Measurements from ENCODE around the gene GPATCH4.
A peak's percentile ranks its signal among the peaks of the same experiment; 100 is the strongest.
"Not testable (repeated sequence)": the region's sequence is repeated elsewhere in the genome, so short reads cannot be mapped to it uniquely, and the experiment has no call there.

GPATCH4 gene

DNA sequence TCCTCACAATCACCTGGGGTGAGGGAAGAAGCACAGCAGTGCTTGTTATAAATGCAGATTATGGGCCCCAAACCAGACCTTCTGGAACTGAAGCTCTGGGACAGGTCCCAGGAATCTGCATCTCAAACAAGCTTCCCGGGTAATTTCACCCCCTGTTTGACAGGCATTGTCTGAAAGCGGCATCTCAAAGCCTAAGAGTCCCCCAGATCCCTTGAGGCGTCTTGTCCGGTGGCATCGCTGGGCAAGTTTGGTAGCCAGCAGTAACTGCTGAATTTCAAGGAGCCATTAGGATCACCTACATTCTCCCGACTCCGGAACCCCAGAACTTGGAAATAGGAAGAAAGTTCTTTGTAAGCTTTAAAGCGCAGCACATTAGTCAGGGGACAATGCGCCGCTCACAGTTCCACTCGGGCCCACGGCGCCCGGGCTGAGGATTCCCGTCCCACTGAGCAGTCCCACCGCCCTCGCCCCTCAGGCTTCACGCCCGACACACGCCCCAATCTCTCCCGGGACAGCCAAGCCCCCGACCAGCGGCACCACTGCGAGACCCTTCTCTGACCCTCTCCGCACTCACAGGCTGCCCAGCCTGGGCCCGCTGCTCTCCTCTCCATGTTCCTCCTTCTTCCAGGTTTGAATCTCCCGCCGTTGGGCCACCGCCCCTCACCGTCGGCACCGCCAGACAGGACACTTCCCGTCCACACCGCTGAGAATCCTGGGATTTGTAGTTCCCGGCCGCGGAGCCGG is 29.2 kb downstream of the GPATCH4 start, which contains the start of gene IQGAP3:
IQGAP3 (minus strand) TSS at position 647 of the 744 bp plus-strand sequence; CDS start at position 611, 36 bp downstream.
- DNase-seq: peak; percentile 83

DNA sequence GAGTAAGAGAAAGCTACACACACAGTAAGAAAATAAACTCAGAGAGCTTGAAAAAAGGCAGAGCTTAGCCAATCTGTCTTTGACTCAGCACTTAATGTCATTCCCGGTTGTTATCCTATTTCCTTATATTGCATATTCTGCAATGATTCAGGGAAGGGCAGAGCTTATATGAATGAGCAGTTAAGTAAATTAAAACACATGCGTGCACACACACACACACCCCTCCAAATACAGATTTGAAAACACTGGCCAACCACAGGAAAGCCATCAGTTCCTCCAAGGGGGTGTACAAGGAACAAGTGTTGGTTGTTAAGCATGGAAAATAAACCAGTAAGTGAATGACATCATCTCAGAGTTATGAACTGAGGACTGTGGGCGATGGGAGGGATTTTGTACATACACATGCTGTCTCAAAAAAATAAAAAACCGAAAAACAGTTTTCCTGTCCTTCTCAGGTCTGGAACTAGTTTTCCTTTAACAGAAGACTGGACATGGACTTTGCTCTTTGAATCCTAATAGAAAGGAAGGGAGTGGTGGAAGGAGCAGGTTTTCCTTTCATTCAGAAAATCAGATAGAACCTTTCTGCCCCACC is 29.9 kb downstream of the GPATCH4 start:
- DNase-seq: peak; percentile 48

DNA sequence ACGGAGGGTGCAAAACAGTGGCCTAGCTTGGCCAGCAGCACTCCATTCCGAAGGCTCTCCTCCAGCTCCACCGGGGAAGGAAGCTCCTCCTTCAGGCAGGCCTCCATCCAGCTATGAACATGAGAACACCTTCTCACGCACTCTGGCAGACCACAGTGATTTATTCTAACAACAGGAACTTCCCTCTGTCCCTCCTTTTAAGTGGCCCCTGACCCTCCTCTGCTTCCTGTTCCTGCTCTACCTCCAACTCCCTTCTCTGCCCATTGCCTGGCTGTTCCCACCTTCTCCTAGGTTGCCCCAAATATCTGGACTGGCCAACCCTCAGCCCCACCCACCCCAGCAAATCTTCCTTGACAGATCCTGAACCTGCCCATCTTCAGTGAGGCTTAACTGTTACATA is 34.8 kb downstream of the GPATCH4 start:
- DNase-seq: no peak

DNA sequence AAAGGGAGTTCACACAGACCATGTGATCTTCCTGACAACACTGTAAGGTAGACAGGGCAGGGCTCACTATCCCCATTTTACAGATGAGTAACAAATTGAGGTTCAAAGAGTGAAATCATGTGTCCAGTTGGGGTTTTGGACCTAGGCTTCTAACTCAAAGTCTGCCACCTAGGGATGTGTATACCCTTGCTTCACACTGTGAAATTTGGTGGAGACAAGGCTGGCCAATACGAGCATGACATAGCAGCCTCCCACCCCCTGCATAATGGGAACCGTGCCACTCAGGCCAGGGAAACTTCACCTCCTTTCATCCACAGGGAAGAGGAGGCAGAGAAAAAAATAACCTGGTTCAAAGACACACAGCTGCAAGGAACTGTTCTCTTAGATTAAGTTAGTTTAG is 35.8 kb downstream of the GPATCH4 start:
- DNase-seq: no peak

DNA sequence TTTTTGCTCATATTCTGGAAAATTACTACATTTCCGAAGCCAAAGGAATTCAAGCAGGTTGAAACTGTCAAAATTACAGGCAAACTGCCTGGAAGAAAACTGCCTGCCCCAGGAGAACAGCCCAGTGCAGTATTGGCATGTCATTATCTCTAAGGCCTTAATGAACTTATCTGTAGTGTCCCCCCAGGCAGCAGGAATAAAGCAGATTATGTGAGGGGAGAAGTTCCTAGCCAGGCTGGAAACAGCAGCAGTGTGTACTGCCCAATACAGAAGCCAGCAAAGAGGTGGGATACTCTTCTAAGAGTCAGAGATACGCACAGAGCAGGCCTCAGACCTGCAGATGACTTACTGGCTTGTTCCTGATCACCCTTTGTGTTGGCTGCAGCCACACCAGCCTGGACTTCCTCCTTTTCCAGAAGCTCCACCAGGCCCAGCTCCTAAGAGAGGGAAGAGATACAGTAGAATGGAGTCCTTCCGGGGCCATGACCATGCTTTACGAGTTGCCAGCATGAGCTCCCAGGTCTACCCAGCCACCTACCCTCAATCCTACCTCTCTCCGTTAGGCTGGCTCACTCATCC is 40.6 kb downstream of the GPATCH4 start:
- no peak for DNase-seq

DNA sequence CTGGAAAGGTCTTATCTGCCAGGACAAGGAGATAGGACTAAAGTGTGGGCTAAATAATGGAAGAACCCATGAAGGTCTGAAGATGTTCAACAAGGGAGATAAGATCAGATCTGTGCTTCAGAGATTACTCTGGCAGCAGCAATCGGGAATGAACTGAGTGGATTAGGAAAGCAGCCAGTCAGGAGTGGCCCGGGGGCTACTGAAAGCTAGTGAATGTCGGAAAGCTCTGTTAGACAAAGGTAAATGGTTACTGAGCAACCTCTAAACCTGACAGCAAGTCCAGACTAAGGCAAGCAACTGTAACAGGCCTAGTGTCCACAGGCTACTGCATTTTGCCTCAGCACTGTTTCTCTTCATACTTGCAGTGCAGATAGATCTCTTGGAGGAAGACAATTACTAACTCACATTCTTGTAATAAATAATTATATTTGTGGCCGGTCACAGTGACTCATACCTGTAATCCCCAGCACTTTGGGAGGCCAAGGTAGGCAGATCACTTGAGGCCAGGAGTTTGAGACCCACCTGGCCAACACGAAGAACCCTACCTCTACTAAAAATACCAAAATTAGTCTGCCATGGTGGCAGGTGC is 41.4 kb downstream of the GPATCH4 start:
- DNase-seq: no peak

DNA sequence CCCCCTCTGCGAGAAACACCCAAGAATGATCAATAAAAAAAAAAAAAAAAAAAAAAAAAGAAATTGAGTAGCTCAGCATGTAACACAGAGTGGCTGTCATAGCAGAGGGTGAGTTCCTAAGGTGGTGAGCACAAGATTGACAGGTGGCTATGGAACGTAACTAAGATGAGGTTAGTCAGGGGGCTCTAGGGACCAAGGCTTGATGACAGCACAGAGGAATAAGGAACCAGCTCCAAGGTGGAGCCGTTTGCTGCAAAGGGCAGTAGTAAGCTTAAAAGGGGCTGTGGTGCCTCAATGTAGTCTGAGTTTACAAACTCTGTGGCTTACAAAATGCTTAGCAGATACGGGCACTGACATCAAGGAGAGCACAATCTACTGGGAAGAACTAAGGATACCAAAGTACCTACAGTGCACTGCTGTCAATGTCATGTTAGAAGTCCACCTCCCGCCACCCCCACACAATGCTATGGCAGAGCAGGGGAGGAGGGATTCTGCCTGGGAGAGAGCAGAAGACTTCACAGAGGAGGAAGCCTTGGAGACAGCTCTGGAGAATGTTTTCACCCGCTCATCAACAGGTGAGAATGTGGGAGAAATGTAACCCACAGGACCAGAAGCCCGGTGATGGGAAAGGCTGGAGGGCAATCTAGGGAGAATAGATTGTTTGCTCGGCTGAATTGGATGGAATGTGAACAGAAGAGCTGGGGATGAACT is 42.0 kb downstream of the GPATCH4 start:
- DNase-seq: no peak

DNA sequence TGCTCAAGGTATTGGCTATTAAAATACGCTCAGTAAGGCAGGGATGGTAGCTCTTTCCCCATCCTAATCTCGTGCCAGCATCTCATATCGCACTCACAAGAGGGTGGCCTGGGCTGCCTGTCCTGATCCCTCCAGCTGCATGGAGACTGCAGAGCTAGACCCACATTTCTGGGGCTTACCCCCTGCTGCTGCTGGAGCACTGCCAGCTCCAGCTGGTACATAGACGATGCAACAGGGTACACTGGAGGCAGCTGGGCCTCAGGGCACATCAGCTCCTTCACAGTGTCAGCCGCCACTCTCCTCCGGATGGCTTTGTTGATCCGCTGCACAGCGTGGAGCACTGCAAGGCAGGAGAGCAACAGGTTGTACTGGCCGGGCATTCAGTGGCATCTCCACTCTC is 44.9 kb downstream of the GPATCH4 start:
- DNase-seq: no peak

DNA sequence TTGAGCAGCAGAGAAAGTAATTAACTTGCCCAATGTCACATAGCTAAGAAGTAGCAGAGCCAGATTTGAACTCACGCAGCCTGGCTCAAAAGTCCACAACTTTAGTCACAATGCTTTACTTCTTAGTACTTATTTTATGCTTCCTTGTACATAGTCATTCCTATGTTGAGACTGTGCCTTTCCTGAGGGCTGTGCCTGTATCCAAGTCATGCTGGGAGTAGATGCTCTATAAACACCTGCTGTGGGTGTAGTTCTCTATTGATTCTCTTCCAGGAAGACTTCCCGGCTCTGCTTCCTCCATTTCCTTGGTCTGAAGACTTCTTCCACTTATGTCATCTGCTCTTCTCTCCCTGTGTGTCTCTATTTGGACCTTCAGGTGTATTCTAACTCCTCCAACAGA is 45.6 kb downstream of the GPATCH4 start:
- no peak for DNase-seq

DNA sequence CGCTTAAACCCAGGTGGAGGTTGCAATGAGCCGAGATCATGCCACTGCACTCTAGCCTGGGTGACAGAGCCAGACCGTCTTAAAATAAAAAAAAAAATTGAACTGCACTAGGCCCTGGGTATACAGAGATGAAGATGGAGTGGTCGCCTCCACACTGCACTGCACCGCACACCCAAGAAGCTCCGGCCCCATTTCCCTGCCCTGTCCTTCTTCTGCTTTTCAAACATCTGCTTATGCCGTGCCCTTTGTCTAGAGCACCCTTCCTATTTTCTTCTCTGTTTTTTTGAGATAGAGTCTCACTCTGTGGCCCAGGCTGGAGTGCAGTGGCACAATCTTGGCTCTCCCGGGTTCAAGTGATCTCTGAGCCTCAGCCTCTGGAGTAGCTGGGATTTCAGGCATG is 46.3 kb downstream of the GPATCH4 start:
- DNase-seq: no peak

DNA sequence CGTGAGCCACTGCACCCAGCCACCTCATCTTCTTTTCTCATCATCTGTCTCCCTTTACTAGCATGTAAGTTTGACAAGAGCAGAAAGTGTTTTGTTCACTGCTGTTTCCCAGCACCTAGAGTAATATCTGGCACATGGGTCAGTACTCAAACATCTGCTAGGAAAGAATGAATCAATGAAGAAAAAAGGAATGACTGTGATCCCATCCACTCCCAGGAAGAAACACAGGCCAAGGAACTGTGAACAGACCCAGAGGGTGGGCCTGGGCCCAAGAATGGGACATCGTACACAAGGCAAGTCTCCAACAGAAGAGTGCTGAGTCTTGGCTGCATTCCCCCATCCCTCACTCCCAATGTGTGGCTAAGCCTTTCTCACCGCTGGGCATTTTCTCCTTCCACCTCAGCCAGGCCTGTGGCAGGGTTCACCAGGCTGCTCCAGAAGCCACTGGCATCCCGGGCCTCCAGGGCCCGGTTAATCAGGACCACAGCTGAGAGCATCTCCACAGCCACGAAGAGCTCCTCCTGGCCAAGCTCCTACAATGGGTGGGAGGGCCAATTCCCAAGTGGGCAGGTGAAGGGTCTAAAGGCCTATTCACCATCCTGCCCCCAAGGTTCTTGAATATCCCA is 47.3 kb downstream of the GPATCH4 start:
- no peak for DNase-seq

DNA sequence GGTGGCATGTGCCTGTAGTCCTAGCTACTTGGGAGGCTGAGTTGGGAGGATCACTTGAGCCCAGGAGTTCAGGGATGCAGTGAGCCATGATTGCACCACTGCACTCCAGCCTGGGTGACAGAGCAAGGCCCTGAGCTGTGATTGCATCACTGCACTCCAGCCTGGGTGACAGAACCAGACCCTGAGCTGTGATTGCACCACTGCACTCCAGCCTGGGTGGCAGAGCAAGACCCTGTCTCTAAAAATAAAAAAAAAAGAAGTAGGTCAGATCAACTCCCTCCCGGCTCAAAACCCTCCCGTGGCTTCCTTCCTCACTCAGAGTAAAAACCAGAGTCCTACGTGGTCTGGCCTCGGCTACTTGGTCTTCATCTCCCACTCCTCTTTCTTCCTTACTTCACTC is 48.3 kb downstream of the GPATCH4 start:
- not testable (repeated sequence) for DNase-seq

DNA sequence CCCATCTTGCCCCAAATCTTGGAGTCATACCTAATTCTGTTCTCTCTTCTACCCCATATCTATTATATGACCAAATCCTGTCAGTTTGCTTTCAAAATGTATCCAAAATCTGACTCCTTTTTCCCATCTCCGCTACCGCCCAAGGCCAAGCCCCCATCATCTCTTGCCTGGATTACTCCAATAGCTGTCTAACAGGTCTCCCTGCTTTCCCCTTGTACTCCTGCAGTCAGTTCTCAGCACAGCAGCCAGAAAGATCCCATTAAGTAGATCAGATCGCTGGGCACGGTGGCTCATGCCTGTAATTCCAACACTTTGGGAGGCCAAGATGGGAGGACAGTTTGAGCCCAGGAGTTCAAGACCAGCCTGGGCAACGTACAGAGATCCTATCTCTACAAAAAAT is 48.8 kb downstream of the GPATCH4 start:
- no peak for DNase-seq

DNA sequence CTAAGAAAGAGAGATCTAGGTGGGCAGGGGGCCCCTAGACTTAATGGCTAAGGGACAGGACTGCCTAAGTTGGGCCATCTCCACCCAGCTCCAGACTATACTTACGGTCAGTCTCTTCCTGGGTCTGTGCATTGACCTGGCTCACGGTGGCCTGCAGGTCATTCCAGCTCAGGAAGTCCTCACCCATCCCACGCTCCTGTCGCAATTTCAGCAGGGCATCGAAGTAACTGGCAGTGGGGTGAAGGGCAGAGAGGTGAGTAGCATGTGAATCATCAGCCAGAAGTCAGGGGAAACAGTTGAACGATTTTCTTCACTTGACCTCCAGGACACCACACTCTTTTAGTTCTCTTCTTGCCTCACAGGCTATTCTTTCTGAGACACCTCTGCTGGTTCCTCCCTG is 49.4 kb downstream of the GPATCH4 start:
- DNase-seq: no peak

DNA sequence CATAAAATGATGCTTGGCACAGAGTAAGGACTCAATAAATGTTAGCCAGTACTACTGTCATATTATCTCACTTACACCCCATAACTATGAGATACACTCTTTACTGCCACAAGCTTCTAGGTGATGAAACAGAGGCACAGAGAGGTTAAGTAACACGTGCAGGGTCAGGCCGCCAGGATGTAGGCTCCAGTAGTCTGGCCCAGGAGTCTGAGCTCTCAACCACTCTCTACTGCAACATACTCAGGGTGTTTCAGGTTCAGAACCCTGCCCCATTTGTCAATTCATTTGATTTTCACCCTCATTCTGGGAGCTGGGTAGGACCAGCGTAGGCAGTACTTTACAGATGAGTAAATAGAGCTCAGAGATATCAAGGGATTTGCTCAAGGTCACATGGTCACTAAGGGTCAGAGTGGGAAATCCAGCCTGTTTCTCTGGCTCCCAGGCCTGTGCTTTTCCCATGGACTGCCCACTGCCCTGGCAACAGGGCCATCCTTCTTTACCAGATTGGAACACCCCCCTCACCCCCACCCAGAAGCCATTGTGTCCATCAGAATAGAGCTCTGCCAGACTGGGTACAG is 50.1 kb downstream of the GPATCH4 start:
- DNase-seq: no peak

DNA sequence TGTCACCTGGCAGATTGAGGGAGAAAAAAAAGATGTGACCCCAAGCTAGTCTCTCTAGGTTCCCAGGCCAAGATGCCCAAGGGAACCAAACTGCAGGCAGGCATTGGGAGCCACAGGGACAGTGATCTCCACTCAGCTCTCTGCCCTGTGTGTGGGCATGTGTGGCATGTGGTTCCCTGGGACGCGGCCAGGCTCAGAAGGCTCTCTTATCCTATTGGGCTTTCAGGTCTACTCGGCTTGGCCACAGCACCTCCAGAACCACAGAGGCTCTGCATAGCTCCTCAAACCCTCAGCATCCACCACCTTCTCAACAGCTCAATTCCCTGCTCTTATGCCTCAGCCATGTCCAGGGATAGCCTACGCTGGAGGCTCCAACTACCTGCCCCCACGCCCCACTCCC is 50.9 kb downstream of the GPATCH4 start:
- no peak for DNase-seq

DNA sequence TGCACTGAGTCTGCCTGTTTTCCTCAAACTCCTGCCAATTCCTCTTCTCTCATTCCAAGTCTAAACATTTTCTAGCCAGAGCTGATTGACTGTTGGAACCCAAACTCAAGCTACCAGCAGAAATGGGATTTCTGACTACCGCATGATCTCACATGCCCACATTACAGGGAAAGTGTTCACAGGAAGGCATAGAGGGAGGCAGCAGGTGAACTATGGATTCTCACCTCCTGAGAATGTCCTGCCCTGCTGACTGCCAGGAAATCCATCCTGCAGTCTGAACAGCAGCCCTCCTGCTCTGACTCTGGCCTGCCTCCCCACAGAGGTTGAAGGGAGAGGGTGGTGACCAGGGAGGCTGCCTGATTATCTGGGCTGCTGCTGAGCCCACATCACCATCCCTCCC is 51.4 kb downstream of the GPATCH4 start:
- DNase-seq: no peak

DNA sequence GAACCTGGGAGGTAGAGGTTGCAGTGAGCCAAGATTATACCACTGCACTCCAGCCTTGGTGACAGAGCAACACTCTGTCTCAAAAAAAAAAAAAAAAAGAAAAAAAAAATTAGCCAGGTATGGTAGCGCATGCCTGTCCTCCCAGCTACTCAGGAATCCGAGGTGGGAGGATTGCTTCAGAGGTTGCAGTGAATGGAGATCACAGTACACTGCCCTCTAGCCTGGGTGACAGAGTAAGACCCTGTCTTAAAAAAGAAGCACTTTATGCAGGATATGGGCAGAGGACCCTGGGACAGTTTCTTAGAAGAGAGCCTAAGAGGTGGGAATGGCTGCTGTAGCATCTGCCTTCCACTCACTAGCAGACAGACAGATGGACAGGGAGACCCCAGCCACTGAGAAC is 51.9 kb downstream of the GPATCH4 start:
- no peak for DNase-seq

DNA sequence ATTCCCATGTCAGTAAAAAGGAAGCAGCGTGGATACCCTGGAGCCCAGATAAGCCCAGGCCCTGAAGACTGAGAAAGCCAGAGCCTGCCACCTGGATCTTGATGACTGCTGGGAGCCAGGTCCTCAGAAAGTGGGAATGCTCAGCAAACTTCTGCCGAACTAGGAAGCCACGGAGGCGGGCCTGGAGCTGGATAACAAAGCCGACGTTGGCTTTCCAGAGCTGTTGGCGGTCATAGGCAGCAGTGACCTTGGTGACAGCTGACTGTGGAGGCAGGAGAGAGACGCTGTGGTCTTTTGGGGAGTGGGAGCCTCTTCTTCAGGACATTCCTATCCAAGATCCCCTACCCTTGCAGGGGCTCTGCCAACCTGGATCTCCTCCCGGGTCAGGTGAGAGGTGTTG is 53.3 kb downstream of the GPATCH4 start:
- DNase-seq: no peak

DNA sequence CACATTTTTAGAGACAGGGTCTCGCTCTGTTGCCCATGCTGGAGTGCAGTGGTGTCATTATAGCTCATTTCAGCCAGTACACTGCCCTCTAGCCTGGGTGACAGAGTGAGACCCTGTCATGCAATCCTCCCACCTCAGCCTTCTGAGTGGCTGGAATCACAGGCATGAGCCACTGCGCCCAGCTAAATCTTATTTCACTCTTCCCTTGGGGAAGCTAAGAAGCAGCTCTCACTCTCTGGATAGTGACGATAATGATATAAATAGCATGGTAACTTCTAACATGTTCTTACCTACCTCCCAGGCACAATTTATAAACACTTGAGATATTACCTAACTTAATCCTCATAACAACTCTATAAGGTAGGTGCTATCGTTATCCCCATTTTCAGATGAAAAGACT is 53.8 kb downstream of the GPATCH4 start:
- no peak for DNase-seq

DNA sequence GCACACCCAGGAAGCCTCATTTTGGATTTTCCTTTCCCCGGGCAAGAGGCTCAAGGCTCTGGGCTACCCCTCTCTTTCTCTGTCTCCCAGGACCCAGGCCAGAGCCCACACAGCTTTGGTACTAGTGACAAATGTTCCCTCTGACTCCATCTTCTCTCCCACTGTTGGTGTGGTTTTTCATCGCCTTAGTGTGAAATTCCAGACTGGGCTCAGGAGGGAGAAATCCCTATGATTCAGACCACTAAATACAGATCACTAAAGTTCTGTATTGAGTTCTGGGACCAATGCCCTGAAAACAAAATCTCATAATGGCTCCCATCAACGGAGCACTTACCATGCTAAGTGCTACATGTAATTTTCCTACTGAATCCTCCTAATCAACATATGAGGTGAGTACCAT is 55.0 kb downstream of the GPATCH4 start:
- DNase-seq: no peak

DNA sequence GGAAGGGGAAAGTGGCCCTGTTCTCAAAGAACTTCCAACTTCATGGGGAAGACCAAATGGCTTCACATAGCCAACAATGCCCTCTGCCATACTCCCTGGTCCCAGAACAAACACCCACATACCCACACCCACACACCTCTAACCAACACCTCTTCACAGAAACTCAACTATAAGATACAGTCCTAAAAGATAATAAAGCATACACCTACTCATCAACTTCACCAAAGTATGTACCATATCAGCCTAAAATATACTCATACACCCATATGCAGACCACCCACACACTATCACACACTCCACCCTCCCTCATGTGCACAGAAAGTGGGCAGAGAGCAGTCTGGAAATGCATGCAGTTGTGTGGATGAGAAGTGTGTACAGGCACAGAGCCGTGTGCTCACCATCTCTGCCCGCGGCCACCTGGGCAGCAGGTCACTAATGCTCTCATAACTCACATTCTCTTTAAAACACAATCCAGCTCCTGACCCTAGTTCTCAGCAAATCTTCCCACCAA is 56.6 kb downstream of the GPATCH4 start:
- no peak for DNase-seq

Data from NCI-H1048 (cell line).